Urinary bladder (tissue), 4 donors: ENCODE results near the gene CCDC81. TPM values are rescaled to one million over a fixed set of nuclear protein-coding genes. Genes with fewer than 3 reads are reported as not detected.
A peak's percentile ranks its signal among the peaks of the same experiment; 100 is the strongest.
"Not testable (repeated sequence)": the region's sequence is repeated elsewhere in the genome, so short reads cannot be mapped to it uniquely, and the experiment has no call there.

Experiments
- DNase-seq: peaks from one replicate; pipeline ENCODE4 v3.0.0-alpha.2; 2015; ENCODE audit errors: extremely low spot score
- H3K27ac ChIP-seq: one replicate; pipeline ENCODE4 v1.5.1; 2013; ENCODE audit warnings: low read depth, mild to moderate bottlenecking, moderate library complexity
- H3K36me3 ChIP-seq: one replicate; pipeline ENCODE4 v1.6.1; 2013; ENCODE audit warnings: mild to moderate bottlenecking, moderate library complexity; ENCODE audit not compliant: insufficient read depth
- H3K4me1 ChIP-seq: one replicate; pipeline ENCODE4 v1.6.1; 2013; ENCODE audit warnings: mild to moderate bottlenecking, moderate library complexity; ENCODE audit not compliant: insufficient read depth
- H3K4me3 ChIP-seq: one replicate; pipeline ENCODE4 v1.5.1; 2013; ENCODE audit warnings: low read depth, low read length
- WGBS: extraction: QIAGEN DNeasy Blood & Tissue Kit; methylation state at CpG from one replicate; pipeline ENCODE4 v1.1.7; 2013; 5-methylcytosine and 5-hydroxymethylcytosine counted together
- polyA plus RNA-seq: library from polyadenylated mRNA; stranded (reverse); fragments of 200-250 nt; gene quantifications from one replicate; pipeline ENCODE4 v1.2.3, GENCODE V29; 2013
- total RNA-seq: library from RNA; depleted of rRNA; stranded (reverse); fragments of >200 nt; gene quantifications from one replicate; pipeline ENCODE4 v1.2.3, GENCODE V29; 2014
- donor health status: healthy with polysubstance abuse.
- donor health status: healthy.

CCDC81 gene
- total RNA-seq: 5.1 TPM
- 1.2 TPM for polyA plus RNA-seq

DNA sequence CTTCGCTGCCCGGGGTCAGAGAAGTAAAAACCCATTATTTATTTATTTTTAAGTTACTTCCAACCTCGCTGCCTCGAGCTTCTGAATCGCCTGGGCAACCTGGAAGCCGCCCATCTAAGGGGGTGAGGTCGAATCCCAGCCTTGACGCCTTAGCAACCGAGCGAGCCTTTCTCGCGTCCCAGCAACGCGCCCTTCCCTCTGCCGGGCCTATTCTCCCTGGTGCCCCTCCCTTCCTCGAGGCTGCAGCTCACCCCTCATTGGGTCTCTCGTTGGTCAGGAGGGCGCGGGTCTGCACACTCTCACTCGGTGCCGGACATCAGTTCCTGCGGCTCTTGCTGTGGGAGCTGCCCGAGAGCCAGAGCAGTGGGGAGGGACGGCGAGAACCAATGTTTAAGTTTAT is at the start of gene CCDC81:
CCDC81 (plus strand) TSS at position 302 of the 400 bp plus-strand sequence. CDS start 277 bp downstream, outside the sequence.
- Histone ChIP-seq H3K36me3 (no peaks in the 10 kb centered on the region), H3K4me1 (no peaks in the 10 kb centered on the region), H3K4me3 (no peak within 1 kb of the TSS), H3K27ac (no peak within 1 kb of the TSS)
- peak; percentile 17 for DNase-seq
- whole genome bisulfite sequencing: 9% methylated on average over 25 of the region's 25 CpGs

DNA sequence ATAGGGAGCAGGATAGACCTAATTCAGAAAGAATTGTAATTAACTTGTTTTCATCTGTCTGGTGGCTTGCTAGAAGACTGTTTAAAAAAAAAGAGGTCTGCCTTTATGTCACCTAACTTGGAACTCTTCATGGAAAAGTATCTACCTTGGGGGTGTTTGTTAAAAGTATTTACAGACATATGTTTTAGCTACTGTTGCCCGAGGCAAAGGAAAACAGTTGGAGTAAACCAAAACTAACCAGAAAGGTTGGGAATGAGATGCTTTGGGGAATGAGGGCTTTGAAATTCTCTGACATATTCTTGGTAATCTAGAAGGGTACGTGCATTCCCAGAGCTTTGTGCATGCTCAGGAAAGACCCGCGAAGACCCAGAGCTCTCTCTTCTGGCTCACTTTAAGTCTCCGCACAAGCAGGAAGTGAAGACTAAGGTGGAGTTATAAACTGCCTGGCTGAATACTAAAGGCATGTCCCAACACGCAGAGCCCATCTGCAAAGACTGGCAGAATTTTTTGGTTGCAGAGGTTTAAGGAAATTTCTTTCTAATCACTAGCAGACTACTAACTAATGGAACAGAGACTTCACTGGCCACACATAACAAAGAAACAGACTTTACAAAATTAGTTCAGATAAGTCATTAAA is 39.4 kb upstream of the CCDC81 start:
- DNase-seq: no peak
- Histone ChIP-seq H3K4me3 (no peak overlapping the region), H3K4me1 (no peaks in the 10 kb centered on the region), H3K36me3 (peaks cover 3% of the 10 kb centered on the region), H3K27ac (no peak overlapping the region)
- whole genome bisulfite sequencing: 98% methylated on average over 6 of the region's 6 CpGs

DNA sequence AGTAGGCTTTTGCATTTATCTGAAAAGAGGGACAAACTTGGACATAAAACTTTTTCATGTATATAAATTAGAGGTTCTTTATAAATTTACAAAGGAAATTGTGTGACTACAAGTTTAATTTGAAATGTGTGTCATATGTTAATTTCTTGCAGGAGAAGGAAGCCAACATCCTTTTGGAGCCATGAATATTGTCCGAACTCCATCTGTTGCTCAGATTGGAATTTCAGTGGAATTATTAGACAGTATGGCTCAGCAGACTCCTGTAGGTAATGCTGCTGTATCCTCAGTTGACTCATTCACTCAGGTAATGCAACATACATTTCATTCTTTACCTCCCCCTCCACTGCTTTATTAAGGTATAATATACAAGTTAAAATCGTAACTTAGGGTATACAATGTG is 37.5 kb upstream of the CCDC81 start:
- 94% methylated on average over 2 of the region's 2 CpGs for WGBS
- no peaks in the 10 kb centered on the region for H3K36me3 ChIP-seq
- H3K27ac ChIP-seq: no peak overlapping the region
- H3K4me3 ChIP-seq: no peak overlapping the region
- H3K4me1 ChIP-seq: no peaks in the 10 kb centered on the region
- DNase-seq: no peak

DNA sequence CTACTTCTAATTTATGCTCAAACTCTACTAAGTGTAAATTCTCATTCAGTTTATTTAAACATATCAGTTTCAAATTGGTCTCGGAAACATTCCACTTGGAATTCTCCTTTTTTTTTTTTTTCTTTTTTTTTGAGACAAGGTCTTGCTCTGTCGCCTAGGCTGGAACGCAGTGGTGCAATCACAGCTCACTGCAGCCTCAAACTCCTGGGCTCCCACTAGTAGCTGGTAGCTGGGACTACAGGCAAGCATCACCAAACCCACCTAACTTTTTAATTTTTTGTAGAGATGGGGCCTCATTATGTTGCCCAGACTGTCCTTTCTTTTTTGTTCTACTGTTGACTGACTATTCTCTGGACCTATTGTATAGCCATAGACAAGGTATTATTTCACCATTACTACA is 33.3 kb upstream of the CCDC81 start:
- no peak overlapping the region for H3K27ac ChIP-seq
- H3K4me3 ChIP-seq: no peak overlapping the region
- H3K4me1 ChIP-seq: no peaks in the 10 kb centered on the region
- WGBS: 91% methylated on average over 3 of the region's 3 CpGs
- no peaks in the 10 kb centered on the region for H3K36me3 ChIP-seq
- DNase-seq: no peak

GRCh38 chr11:86346513-86346912 is 28.2 kb upstream of the CCDC81 start:
- DNase-seq: no peak
- Histone ChIP-seq H3K27ac (no peak overlapping the region), H3K36me3 (no peaks in the 10 kb centered on the region), H3K4me3 (no peak overlapping the region), H3K4me1 (no peaks in the 10 kb centered on the region)
- 91% methylated on average over 3 of the region's 3 CpGs for WGBS

GRCh38 chr11:86355256-86355655 is 19.4 kb upstream of the CCDC81 start:
- no peak overlapping the region for H3K4me3 ChIP-seq
- 77% methylated on average over 4 of the region's 4 CpGs for WGBS
- no peaks in the 10 kb centered on the region for H3K4me1 ChIP-seq
- no peaks in the 10 kb centered on the region for H3K36me3 ChIP-seq
- no peak overlapping the region for H3K27ac ChIP-seq
- no peak for DNase-seq

DNA sequence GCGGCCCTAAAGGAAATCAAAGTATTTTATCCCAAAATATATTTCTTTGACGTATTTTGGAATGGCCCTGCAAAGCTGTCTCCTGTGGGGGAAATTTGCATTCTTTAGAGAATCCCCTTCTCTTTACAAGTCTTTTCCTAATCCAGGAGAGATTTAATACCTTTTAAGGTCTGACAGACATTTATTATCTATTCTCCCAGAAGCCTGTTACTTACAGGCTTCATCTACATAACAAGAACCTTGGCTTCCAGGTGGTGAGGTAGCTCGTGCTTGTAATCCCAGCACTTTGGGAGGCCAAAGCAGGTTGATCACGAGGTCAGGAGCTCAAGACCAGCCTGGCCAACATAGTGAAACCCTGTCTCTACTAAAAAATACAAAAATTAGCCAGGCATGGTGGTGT is 17.3 kb upstream of the CCDC81 start:
- not testable (repeated sequence) for H3K4me1 ChIP-seq, H3K27ac ChIP-seq, H3K36me3 ChIP-seq, DNase-seq, H3K4me3 ChIP-seq
- 82% methylated on average over 4 of the region's 4 CpGs for WGBS

- H3K4me1 ChIP-seq: no peaks in the 10 kb centered on the region
- no peak overlapping the region for H3K4me3 ChIP-seq
- DNase-seq: no peak
- 89% methylated on average over 3 of the region's 3 CpGs for WGBS
- no peak overlapping the region for H3K27ac ChIP-seq
- H3K36me3 ChIP-seq: no peaks in the 10 kb centered on the region
These were observed 16.0 kb upstream of the CCDC81 start for GRCh38 chr11:86358720-86359119.

DNA sequence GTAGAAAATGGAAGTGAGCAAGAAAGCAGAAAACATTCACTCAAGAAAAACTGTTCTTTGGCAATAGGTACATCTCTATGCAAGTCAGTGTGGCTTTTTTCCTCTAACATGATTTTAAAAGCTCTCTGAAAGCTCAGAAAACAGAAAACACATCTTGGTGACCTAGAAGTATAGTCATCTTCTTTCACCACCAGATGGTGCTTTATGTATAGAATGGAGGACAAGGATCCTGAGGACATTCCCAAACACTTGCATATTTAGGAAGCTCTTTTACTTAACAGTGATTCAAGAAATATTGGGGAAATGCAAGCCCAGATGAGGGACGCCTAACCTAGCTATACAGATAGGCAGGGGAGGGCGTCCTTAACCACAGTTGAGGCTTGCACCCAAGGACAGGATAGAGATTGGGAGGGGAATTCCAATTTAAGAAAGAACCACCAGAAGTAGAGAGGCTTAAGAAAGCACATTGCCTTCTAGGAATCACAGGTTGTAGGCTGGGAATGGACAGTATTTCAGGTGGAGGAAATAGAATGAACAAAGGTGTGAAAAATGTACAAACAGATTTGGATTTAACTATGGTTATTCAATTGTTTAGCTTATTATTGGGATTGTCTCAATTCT is 13.8 kb upstream of the CCDC81 start:
- Histone ChIP-seq H3K4me3 (no peak overlapping the region), H3K27ac (no peak overlapping the region), H3K4me1 (no peaks in the 10 kb centered on the region), H3K36me3 (no peaks in the 10 kb centered on the region)
- WGBS: 58% methylated on average over 2 of the region's 2 CpGs
- DNase-seq: no peak

GRCh38 chr11:86363424-86363823 is 11.3 kb upstream of the CCDC81 start:
- H3K4me3 ChIP-seq: no peak overlapping the region
- no peak for DNase-seq
- H3K27ac ChIP-seq: no peak overlapping the region
- no peaks in the 10 kb centered on the region for H3K4me1 ChIP-seq
- no peaks in the 10 kb centered on the region for H3K36me3 ChIP-seq
- 96% methylated on average over 1 of the region's 1 CpG for WGBS

- Histone ChIP-seq H3K4me3 (no peak overlapping the region), H3K36me3 (no peaks in the 10 kb centered on the region), H3K27ac (no peak overlapping the region), H3K4me1 (no peaks in the 10 kb centered on the region)
- WGBS: 75% methylated on average over 2 of the region's 2 CpGs
- no peak for DNase-seq
These were observed 9.1 kb upstream of the CCDC81 start for GRCh38 chr11:86365546-86365945.

DNA sequence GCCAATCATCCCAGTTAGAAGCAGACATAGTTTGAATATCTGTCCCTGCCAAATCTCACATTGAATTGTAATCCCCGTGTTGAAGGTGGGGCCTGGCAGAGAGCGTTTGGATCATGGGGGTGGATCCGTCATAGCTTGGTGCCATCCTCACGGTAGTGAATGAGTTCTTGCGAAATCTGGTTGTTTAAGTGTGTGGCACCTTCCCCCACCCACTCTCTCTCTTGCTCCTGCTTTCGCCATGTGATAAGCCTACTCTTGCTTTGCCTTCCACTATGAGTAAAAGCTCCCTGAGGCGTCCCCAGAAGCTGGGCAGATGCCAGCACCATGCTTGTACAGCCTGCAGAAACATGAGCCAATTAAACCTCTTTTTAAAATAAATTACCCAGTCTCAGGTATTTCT is 5.0 kb upstream of the CCDC81 start:
- 93% methylated on average over 7 of the region's 7 CpGs for WGBS
- Histone ChIP-seq H3K4me3 (no peak overlapping the region), H3K4me1 (no peaks in the 10 kb centered on the region), H3K36me3 (no peaks in the 10 kb centered on the region), H3K27ac (no peak overlapping the region)
- no peak for DNase-seq

- 85% methylated on average over 4 of the region's 4 CpGs for WGBS
These were observed 4.5 kb upstream of the CCDC81 start for GRCh38 chr11:86370171-86370570.

GRCh38 chr11:86370922-86371594 is 3.6 kb upstream of the CCDC81 start:
- Histone ChIP-seq H3K4me3 (no peak overlapping the region), H3K27ac (no peak overlapping the region), H3K36me3 (no peaks in the 10 kb centered on the region), H3K4me1 (no peaks in the 10 kb centered on the region)
- no peak for DNase-seq
- WGBS: 72% methylated on average over 6 of the region's 6 CpGs

More at GRCh38 chr11:86370171-86370570, 4.5 kb upstream of the CCDC81 start:
- no peak overlapping the region for H3K27ac ChIP-seq
- no peak for DNase-seq
- no peaks in the 10 kb centered on the region for H3K36me3 ChIP-seq
- H3K4me3 ChIP-seq: no peak overlapping the region
- no peaks in the 10 kb centered on the region for H3K4me1 ChIP-seq
